Islet precursor cell (in vitro differentiated cells): Measurements from ENCODE around the gene OR5L2.
"Not testable (repeated sequence)": the region's sequence is repeated elsewhere in the genome, so short reads cannot be mapped to it uniquely, and the experiment has no call there.

ENCODE experiments used
- DNase-seq: peaks from one replicate; pipeline ENCODE4 v3.0.0-alpha.2; 2018

OR5L2 gene

GRCh38 chr11:55826919-55827318 is at the start of gene OR5L2:
OR5L2 (plus strand) TSS chr11:55827219; CDS start chr11:55827219, 0 bp downstream.
- DNase-seq, result no peak

- DNase-seq, result no peak
Measured at GRCh38 chr11:55791606-55792005, 35.4 kb upstream of the OR5L2 start.

- DNase-seq, result no peak
Measured at GRCh38 chr11:55793321-55793720, 33.7 kb upstream of the OR5L2 start.

- no peak for DNase-seq
Measured at GRCh38 chr11:55795256-55795655, 31.8 kb upstream of the OR5L2 start, which contains the start of gene OR5D14. OR5D14 (plus strand) TSS chr11:55795556; CDS start chr11:55795556, 0 bp downstream.

- DNase-seq, result no peak
Measured at GRCh38 chr11:55806248-55806647, 20.8 kb upstream of the OR5L2 start.

- no peak for DNase-seq
Measured at GRCh38 chr11:55811067-55811466, 16.0 kb upstream of the OR5L2 start, which contains the start of gene OR5L1. OR5L1 (plus strand) TSS chr11:55811367; CDS start chr11:55811467, 100 bp downstream.

- DNase-seq, result no peak
Measured at GRCh38 chr11:55819330-55819729, 7.7 kb upstream of the OR5L2 start, which contains the start of gene OR5D18. OR5D18 (plus strand) TSS chr11:55819630; CDS start chr11:55819630, 0 bp downstream.

- no peak for DNase-seq
Measured at GRCh38 chr11:55838452-55838851, 11.4 kb downstream of the OR5L2 start, which contains the start of gene OR5D16. OR5D16 (plus strand) TSS chr11:55838752; CDS start chr11:55838752, 0 bp downstream.

GRCh38 chr11:55847453-55847852 is 20.4 kb downstream of the OR5L2 start:
- no peak for DNase-seq

GRCh38 chr11:55849037-55849436 is 22.0 kb downstream of the OR5L2 start:
- DNase-seq, result no peak

GRCh38 chr11:55852141-55852540 is 25.1 kb downstream of the OR5L2 start:
- DNase-seq, result no peak

- DNase-seq, result no peak
Measured at GRCh38 chr11:55854704-55855103, 27.7 kb downstream of the OR5L2 start.

GRCh38 chr11:55867354-55867753 is 40.3 kb downstream of the OR5L2 start:
- DNase-seq, result not testable (repeated sequence)

- not testable (repeated sequence) for DNase-seq
Measured at GRCh38 chr11:55872731-55873130, 45.7 kb downstream of the OR5L2 start.

GRCh38 chr11:55873146-55873545 is 46.1 kb downstream of the OR5L2 start:
- DNase-seq, result not testable (repeated sequence)
